Ascending aorta (tissue), 2 donors: ENCODE data around the gene STIM1. TPM values are rescaled to one million over a fixed set of nuclear protein-coding genes. Genes with fewer than 3 reads are reported as not detected.

Source experiments
- DNase-seq, 2 donors: peaks; one replicate each; pipeline ENCODE4 v3.0.0-alpha.2; 2019; ENCODE audit warnings: low spot score in 2 of 2
- H3K27ac ChIP-seq, 2 donors: fragments of 200-600 bp; sonication (generic); one replicate each; pipeline ENCODE4 v1.5.1; 2016 to 2017; ENCODE audit warnings: mild to moderate bottlenecking in 1 of 2
- H3K27me3 ChIP-seq: fragments of 200-600 bp; sonication (generic); one replicate; pipeline ENCODE4 v1.5.1; 2017
- H3K36me3 ChIP-seq, 2 donors: fragments of 200-600 bp; sonication (generic); one replicate each; pipeline ENCODE4 v1.5.1; 2016
- H3K4me1 ChIP-seq, 2 donors: fragments of 200-600 bp; sonication (generic); one replicate each; pipeline ENCODE4 v1.5.1; 2016 to 2017; ENCODE audit warnings: mild to moderate bottlenecking in 1 of 2
- H3K4me3 ChIP-seq, 2 donors: fragments of 200-600 bp; sonication (generic); one replicate each; pipeline ENCODE4 v1.5.1; 2016 to 2017; ENCODE audit warnings: mild to moderate bottlenecking in 1 of 2
- H3K9me3 ChIP-seq, 2 donors: fragments of 200-600 bp; sonication (generic); one replicate each; pipeline ENCODE4 v1.5.1; 2016
- CTCF ChIP-seq, 3 experiments: fragments of 200-600 bp in 2 of 3; fragments of 450-650 bp in 1 of 3; sonication (generic) in 2 of 3; IDR thresholded peaks; one replicate each; pipeline ENCODE4 v1.5.1; 2016 to 2019; ENCODE audit warnings: antibody characterized with exemption in 3 of 3, mild to moderate bottlenecking in 1 of 3, moderate library complexity in 1 of 3
- intact Hi-C: fragments of 100-400 bp; cut with DNase I; formaldehyde crosslinking; loops from one replicate; pipeline ENCODE4 v1.15.1; 2023
- total RNA-seq: library from RNA; depleted of rRNA; stranded (reverse); fragments of >200 nt; gene quantifications from one replicate; pipeline ENCODE4 v1.1.0, GENCODE V29; 2016

STIM1 gene
- total RNA-seq, 1 donor from 2014 or later = 48.1 TPM

GRCh38 chr11:3822312-3822711 lies 33.2 kb upstream of the STIM1 start:
- Histone ChIP-seq H3K36me3 (peaks cover 15 to 20% of the 10 kb centered on the region in 2 donors), H3K4me1 (no peaks in the 10 kb centered on the region), H3K4me3 (no peak overlapping the region), H3K27me3 (no peaks in the 10 kb centered on the region), H3K9me3 (no peaks in the 10 kb centered on the region), H3K27ac (no peak overlapping the region)
- no peak for DNase-seq
- intact Hi-C loops = no loop called here
- TF ChIP-seq CTCF (IDR thresholded peaks at IDR 0.05) = no peak

- no peak overlapping the region for H3K4me3 ChIP-seq
- no peak for TF ChIP-seq CTCF (IDR thresholded peaks at IDR 0.05)
- H3K4me1 ChIP-seq = no peaks in the 10 kb centered on the region
- H3K36me3 ChIP-seq = peaks cover 24 to 29% of the 10 kb centered on the region in 2 donors
- intact Hi-C loops = no loop called here
- DNase-seq = no peak
- H3K27me3 ChIP-seq = no peaks in the 10 kb centered on the region
- H3K9me3 ChIP-seq = no peaks in the 10 kb centered on the region
- H3K27ac ChIP-seq = no peak overlapping the region
These were observed 32.2 kb upstream of the STIM1 start for GRCh38 chr11:3823303-3823702.

- Histone ChIP-seq H3K27ac (no peak overlapping the region), H3K9me3 (no peaks in the 10 kb centered on the region), H3K27me3 (no peaks in the 10 kb centered on the region), H3K4me3 (no peak overlapping the region), H3K36me3 (peaks cover 24 to 29% of the 10 kb centered on the region in 2 donors), H3K4me1 (no peaks in the 10 kb centered on the region)
- no peak for DNase-seq
- no peak for TF ChIP-seq CTCF (IDR thresholded peaks at IDR 0.05)
- intact Hi-C loops = no loop called here
These were observed 31.5 kb upstream of the STIM1 start for GRCh38 chr11:3823762-3824506.

GRCh38 chr11:3824714-3825472 lies 30.6 kb upstream of the STIM1 start:
- peak in 1 of 2 donors; percentile 71 for DNase-seq
- intact Hi-C loops = no loop called here
- Histone ChIP-seq H3K36me3 (peaks cover 24 to 29% of the 10 kb centered on the region in 2 donors), H3K27ac (no peak overlapping the region), H3K27me3 (no peaks in the 10 kb centered on the region), H3K9me3 (no peaks in the 10 kb centered on the region), H3K4me3 (no peak overlapping the region), H3K4me1 (no peaks in the 10 kb centered on the region)
- peak; percentile 41 to 51 (median 50) for TF ChIP-seq CTCF (IDR thresholded peaks at IDR 0.05)

- Histone ChIP-seq H3K4me3 (no peak overlapping the region), H3K9me3 (no peaks in the 10 kb centered on the region), H3K27me3 (no peaks in the 10 kb centered on the region), H3K36me3 (peaks cover 24 to 35% of the 10 kb centered on the region in 2 donors), H3K27ac (no peak overlapping the region), H3K4me1 (no peaks in the 10 kb centered on the region)
- no peak for TF ChIP-seq CTCF (IDR thresholded peaks at IDR 0.05)
- DNase-seq = no peak
- intact Hi-C loops = no loop called here
These were observed 29.9 kb upstream of the STIM1 start for GRCh38 chr11:3825473-3826154.
